ENCODE results near the gene PRIM2.
"Not testable (repeated sequence)": the region's sequence is repeated elsewhere in the genome, so short reads cannot be mapped to it uniquely, and the experiment has no call there.

Gene PRIM2

DNA sequence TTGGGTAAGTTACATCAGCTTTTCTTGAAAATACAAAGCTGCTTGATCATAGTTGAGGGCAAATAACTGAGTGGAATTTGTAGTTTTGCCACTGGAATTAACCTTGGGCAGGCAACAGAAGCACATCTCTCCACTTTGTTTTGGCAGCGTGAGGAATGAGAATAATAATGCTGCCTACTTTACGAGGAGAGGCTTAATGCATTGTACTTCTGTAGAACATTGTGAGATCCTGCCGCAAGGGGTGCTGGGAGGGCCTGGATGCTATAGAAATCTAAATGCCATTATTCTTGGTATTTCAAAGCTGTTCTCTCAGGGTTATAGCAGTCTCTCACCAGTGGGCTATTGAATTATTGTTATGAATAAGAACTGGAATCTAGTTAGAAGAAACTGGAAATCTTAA lies 353.8 kb downstream of the PRIM2 start:
- not testable (repeated sequence) for H3K27me3 ChIP-seq (ENCODE audit: low read length); H2AFZ ChIP-seq (ENCODE audit: low read depth, low read length, severe bottlenecking); H3K36me3 ChIP-seq (ENCODE audit: low read length); H3K9ac ChIP-seq (ENCODE audit: low read length); H4K20me1 ChIP-seq (ENCODE audit: low read depth, low read length); H3K9me3 ChIP-seq (ENCODE audit: insufficient read depth, low read length); H3F3A ChIP-seq (ENCODE audit: insufficient read depth); H3K27ac ChIP-seq (ENCODE audit: low read depth, low read length); H3K4me2 ChIP-seq (ENCODE audit: low read depth, low read length, poor library complexity, severe bottlenecking); H3K9me2 ChIP-seq (replicated peaks; ENCODE audit: insufficient read depth, low read length); H3K4me3 ChIP-seq (ENCODE audit: insufficient read depth, low read length, poor library complexity, severe bottlenecking); H3K79me2 ChIP-seq (ENCODE audit: insufficient read depth, low read length)

DNA sequence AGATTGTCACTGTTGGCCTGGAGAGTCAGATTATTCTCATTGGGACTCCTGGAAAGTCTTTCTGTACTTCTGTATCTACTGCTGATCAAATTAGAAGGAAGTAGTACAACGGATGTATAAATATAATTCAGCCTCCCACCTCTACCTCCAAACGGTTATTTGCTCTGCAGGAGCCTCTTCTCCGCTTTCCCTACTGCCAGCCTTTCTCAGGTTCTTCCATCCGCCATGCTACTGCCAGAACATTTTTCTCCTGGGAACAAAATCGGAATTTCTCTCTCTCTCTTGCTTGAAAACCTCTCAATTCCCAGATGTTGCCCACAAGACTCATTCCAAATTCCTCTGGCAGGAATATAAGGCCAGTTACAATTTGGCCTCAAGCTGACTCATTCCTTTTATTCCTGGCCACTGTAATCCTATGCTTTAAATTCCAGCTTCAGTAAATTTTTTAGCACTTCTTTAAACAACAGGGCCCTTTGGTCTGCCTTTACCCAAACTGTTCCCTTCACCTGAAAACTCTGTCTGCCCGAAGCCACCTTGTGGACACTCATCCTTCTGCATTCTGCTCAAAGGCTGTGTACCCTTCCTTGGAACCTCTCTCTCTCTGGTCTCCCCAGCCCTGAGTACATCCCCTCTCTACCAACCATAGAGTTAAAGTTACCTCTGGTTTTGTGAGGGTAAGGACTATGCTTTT lies 354.7 kb downstream of the PRIM2 start:
- not testable (repeated sequence) for H3K27ac ChIP-seq (ENCODE audit: low read depth, low read length); H3F3A ChIP-seq (ENCODE audit: insufficient read depth); H3K27me3 ChIP-seq (ENCODE audit: low read length); H3K9me2 ChIP-seq (replicated peaks; ENCODE audit: insufficient read depth, low read length); H3K9me3 ChIP-seq (ENCODE audit: insufficient read depth, low read length); H3K4me2 ChIP-seq (ENCODE audit: low read depth, low read length, poor library complexity, severe bottlenecking); H2AFZ ChIP-seq (ENCODE audit: low read depth, low read length, severe bottlenecking); H3K79me2 ChIP-seq (ENCODE audit: insufficient read depth, low read length); H4K20me1 ChIP-seq (ENCODE audit: low read depth, low read length); H3K9ac ChIP-seq (ENCODE audit: low read length); H3K36me3 ChIP-seq (ENCODE audit: low read length); H3K4me3 ChIP-seq (ENCODE audit: insufficient read depth, low read length, poor library complexity, severe bottlenecking)

DNA sequence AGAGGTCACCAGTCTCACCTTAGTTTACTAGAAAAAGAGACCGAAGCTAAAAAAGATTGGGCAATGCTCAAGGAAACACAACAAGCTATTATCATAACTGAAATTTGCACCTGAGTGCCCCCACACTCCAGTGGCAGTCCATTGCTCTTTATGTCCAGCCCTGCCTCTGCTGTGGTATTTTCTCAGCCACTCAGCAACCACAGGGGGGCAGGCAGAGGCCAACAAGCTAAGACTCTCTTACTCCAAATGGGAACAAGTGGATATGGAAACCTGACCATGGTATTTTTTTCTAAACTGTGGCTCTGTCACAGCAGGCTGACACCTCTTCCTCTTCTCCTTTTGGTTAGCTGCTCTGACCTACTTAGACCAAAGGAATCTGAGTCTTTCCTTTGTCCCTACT lies 355.9 kb downstream of the PRIM2 start:
- not testable (repeated sequence) for H3F3A ChIP-seq (ENCODE audit: insufficient read depth); H3K4me2 ChIP-seq (ENCODE audit: low read depth, low read length, poor library complexity, severe bottlenecking); H3K4me3 ChIP-seq (ENCODE audit: insufficient read depth, low read length, poor library complexity, severe bottlenecking); H3K36me3 ChIP-seq (ENCODE audit: low read length); H3K9me2 ChIP-seq (replicated peaks; ENCODE audit: insufficient read depth, low read length); H3K79me2 ChIP-seq (ENCODE audit: insufficient read depth, low read length); H2AFZ ChIP-seq (ENCODE audit: low read depth, low read length, severe bottlenecking); H4K20me1 ChIP-seq (ENCODE audit: low read depth, low read length); H3K27me3 ChIP-seq (ENCODE audit: low read length); H3K9me3 ChIP-seq (ENCODE audit: insufficient read depth, low read length); H3K27ac ChIP-seq (ENCODE audit: low read depth, low read length); H3K9ac ChIP-seq (ENCODE audit: low read length)

DNA sequence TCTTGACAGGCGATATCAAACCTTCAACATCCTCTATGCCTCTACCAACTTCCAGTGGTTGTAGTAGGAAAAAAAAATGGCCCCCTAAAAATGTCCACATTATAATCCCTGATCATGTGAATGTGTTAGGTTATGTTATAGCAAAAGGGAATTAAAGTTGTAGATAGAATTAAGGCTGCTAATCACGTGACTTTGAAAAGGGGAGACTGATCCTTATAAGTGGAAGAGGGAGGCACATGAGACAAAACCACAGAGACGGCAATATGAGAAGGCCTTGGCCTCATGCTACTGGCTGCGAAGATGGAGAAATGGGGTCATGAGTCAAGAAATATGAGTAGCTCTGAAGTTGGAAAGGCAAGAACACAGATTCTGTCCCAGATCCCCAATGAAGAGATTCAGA lies 358.0 kb downstream of the PRIM2 start:
- not testable (repeated sequence) for H2AFZ ChIP-seq (ENCODE audit: low read depth, low read length, severe bottlenecking); H3K36me3 ChIP-seq (ENCODE audit: low read length); H4K20me1 ChIP-seq (ENCODE audit: low read depth, low read length); H3F3A ChIP-seq (ENCODE audit: insufficient read depth); H3K9me3 ChIP-seq (ENCODE audit: insufficient read depth, low read length); H3K4me2 ChIP-seq (ENCODE audit: low read depth, low read length, poor library complexity, severe bottlenecking); H3K9me2 ChIP-seq (replicated peaks; ENCODE audit: insufficient read depth, low read length); H3K9ac ChIP-seq (ENCODE audit: low read length); H3K27ac ChIP-seq (ENCODE audit: low read depth, low read length); H3K27me3 ChIP-seq (ENCODE audit: low read length); H3K4me3 ChIP-seq (ENCODE audit: insufficient read depth, low read length, poor library complexity, severe bottlenecking); H3K79me2 ChIP-seq (ENCODE audit: insufficient read depth, low read length)

DNA sequence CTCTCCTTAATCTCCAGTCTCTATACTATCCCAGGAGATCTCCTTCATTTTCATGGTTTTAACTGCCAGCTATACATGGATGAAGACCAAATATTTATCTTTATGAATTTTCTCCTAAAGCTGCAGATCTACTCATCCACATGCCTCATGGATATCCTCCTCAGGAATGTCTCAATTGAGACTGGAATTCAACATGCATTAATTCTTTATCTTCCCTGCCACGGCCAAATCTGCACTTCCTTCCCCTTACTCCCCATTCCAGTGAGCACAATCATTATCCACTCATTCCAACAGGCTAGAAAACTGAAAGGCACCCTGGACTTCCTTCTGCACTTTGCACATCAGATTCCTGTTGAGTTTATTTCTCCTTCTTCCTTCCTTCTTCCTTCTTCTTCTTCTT lies 379.0 kb downstream of the PRIM2 start:
- not testable (repeated sequence) for H3K36me3 ChIP-seq (ENCODE audit: low read length); H3K9me2 ChIP-seq (replicated peaks; ENCODE audit: insufficient read depth, low read length); H3K9ac ChIP-seq (ENCODE audit: low read length); H3K79me2 ChIP-seq (ENCODE audit: insufficient read depth, low read length); H3K4me2 ChIP-seq (ENCODE audit: low read depth, low read length, poor library complexity, severe bottlenecking); H3K9me3 ChIP-seq (ENCODE audit: insufficient read depth, low read length); H3F3A ChIP-seq (ENCODE audit: insufficient read depth); H3K27me3 ChIP-seq (ENCODE audit: low read length); H2AFZ ChIP-seq (ENCODE audit: low read depth, low read length, severe bottlenecking); H3K27ac ChIP-seq (ENCODE audit: low read depth, low read length); H4K20me1 ChIP-seq (ENCODE audit: low read depth, low read length); H3K4me3 ChIP-seq (ENCODE audit: insufficient read depth, low read length, poor library complexity, severe bottlenecking)
